ENCODE results near the gene LAD1. TPM values are rescaled to one million over a fixed set of nuclear protein-coding genes. Genes with fewer than 3 reads are reported as not detected.
A peak's percentile ranks its signal among the peaks of the same experiment; 100 is the strongest.

LAD1 gene
- total and polyA plus RNA-seq, 2 of the 13 experiments (the other 11 are each of a cell fraction or from before 2014, with no cell fraction given), result 10.8 to 65.6 TPM

GRCh38 chr1:201405484-201405831 lies 6.3 kb upstream of the LAD1 start (continued):
- TF ChIP-seq HIC2 (CRISPR knock-in tag; IDR thresholded peaks at IDR 0.05; ENCODE audit: low read depth) (0 out of 2 replicates have a peak, but pooled peaks have one; percentile 30), ZNF816 (CRISPR knock-in tag; IDR thresholded peaks at IDR 0.05; ENCODE audit: borderline replicate concordance) (no peak), ZFP62 (CRISPR knock-in tag; IDR thresholded peaks at IDR 0.05) (no peak), ZBTB1 (CRISPR knock-in tag; IDR thresholded peaks at IDR 0.05; ENCODE audit: borderline replicate concordance) (no peak), KLF15 (CRISPR knock-in tag; IDR thresholded peaks at IDR 0.05; ENCODE audit: borderline replicate concordance) (no peak), CENPBD1 (CRISPR knock-in tag; IDR thresholded peaks at IDR 0.05; ENCODE audit: borderline replicate concordance, low read depth) (no peak), ZNF740 (CRISPR knock-in tag; IDR thresholded peaks at IDR 0.05) (peak; percentile 44; the same call in 1 of the 2 replicates), HNRNPL (IDR thresholded peaks at IDR 0.05; ENCODE audit: low read depth, low read length) (peak; percentile 93), ZNF446 (CRISPR knock-in tag; IDR thresholded peaks at IDR 0.05) (no peak), ZNF468 (CRISPR knock-in tag; IDR thresholded peaks at IDR 0.05) (no peak), RELA (CRISPR knock-in tag; IDR thresholded peaks at IDR 0.05) (no peak), ZBTB10 (CRISPR knock-in tag; IDR thresholded peaks at IDR 0.05; ENCODE audit: borderline replicate concordance) (peak; percentile 84; the same call in 1 of the 2 replicates), SKI (IDR thresholded peaks at IDR 0.05; ENCODE audit: partially characterized antibody) (no peak), ZNF432 (CRISPR knock-in tag; IDR thresholded peaks at IDR 0.05; ENCODE audit: borderline replicate concordance) (no peak), CENPX (CRISPR knock-in tag; IDR thresholded peaks at IDR 0.05) (no peak)
- TF ChIP-seq, protein P1, sequence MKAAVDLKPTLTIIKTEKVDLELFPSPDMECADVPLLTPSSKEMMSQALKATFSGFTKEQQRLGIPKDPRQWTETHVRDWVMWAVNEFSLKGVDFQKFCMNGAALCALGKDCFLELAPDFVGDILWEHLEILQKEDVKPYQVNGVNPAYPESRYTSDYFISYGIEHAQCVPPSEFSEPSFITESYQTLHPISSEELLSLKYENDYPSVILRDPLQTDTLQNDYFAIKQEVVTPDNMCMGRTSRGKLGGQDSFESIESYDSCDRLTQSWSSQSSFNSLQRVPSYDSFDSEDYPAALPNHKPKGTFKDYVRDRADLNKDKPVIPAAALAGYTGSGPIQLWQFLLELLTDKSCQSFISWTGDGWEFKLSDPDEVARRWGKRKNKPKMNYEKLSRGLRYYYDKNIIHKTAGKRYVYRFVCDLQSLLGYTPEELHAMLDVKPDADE (CRISPR knock-in tag; IDR thresholded peaks at IDR 0.05), result no peak
- TF ChIP-seq, protein P2, sequence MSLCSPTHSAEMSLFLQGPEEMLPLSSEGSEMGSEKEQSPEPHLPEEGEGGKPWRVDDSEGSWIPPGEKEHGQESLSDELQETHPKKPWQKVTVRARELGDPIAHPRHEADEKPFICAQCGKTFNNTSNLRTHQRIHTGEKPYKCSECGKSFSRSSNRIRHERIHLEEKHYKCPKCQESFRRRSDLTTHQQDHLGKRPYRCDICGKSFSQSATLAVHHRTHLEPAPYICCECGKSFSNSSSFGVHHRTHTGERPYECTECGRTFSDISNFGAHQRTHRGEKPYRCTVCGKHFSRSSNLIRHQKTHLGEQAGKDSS (CRISPR knock-in tag; IDR thresholded peaks at IDR 0.05; ENCODE audit: borderline replicate concordance, low read depth), result no peak
- TF ChIP-seq, protein P3, sequence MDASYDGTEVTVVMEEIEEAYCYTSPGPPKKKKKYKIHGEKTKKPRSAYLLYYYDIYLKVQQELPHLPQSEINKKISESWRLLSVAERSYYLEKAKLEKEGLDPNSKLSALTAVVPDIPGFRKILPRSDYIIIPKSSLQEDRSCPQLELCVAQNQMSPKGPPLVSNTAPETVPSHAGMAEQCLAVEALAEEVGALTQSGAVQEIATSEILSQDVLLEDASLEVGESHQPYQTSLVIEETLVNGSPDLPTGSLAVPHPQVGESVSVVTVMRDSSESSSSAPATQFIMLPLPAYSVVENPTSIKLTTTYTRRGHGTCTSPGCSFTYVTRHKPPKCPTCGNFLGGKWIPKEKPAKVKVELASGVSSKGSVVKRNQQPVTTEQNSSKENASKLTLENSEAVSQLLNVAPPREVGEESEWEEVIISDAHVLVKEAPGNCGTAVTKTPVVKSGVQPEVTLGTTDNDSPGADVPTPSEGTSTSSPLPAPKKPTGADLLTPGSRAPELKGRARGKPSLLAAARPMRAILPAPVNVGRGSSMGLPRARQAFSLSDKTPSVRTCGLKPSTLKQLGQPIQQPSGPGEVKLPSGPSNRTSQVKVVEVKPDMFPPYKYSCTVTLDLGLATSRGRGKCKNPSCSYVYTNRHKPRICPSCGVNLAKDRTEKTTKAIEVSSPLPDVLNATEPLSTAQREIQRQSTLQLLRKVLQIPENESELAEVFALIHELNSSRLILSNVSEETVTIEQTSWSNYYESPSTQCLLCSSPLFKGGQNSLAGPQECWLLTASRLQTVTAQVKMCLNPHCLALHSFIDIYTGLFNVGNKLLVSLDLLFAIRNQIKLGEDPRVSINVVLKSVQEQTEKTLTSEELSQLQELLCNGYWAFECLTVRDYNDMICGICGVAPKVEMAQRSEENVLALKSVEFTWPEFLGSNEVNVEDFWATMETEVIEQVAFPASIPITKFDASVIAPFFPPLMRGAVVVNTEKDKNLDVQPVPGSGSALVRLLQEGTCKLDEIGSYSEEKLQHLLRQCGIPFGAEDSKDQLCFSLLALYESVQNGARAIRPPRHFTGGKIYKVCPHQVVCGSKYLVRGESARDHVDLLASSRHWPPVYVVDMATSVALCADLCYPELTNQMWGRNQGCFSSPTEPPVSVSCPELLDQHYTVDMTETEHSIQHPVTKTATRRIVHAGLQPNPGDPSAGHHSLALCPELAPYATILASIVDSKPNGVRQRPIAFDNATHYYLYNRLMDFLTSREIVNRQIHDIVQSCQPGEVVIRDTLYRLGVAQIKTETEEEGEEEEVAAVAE (CRISPR knock-in tag; IDR thresholded peaks at IDR 0.05; ENCODE audit: borderline replicate concordance), result 0 out of 2 replicates have a peak, but pooled peaks have one; percentile 31

Data from HepG2 (cell line).